Measurements from ENCODE around the gene NAA35. TPM values are rescaled to one million over a fixed set of nuclear protein-coding genes. Genes with fewer than 3 reads are reported as not detected.

The NAA35 gene
- polyA plus RNA-seq, 2 of the 4 experiments (the other 2 are of a cell fraction), result 24.9 to 42.4 TPM

GRCh38 chr9:86027767-86028166, 86.8 kb downstream of the NAA35 start:
- TF ChIP-seq ESRRA (IDR thresholded peaks at IDR 0.05; ENCODE audit: borderline replicate concordance, low read length) (no peak), CTCF (IDR thresholded peaks at IDR 0.05) (no peak), JUNB (IDR thresholded peaks at IDR 0.05) (no peak), POLR2AphosphoS2 (conservative IDR thresholded peaks at IDR 0.05; ENCODE audit: low read length) (no peak), TP53 (CRISPR knock-in tag; IDR thresholded peaks at IDR 0.05) (no peak), ZC3H11A (IDR thresholded peaks at IDR 0.05) (no peak), CBX2 (IDR thresholded peaks at IDR 0.05; ENCODE audit: borderline replicate concordance, low read depth) (no peak), RARB (CRISPR knock-in tag; IDR thresholded peaks at IDR 0.05) (no peak), HES2 (IDR thresholded peaks at IDR 0.05) (no peak), ELK1 (IDR thresholded peaks at IDR 0.05; ENCODE audit: low read depth, low read length) (no peak), NFE2L2 (conservative IDR thresholded peaks at IDR 0.05; ENCODE audit: low read length) (no peak), ZNF302 (CRISPR knock-in tag; IDR thresholded peaks at IDR 0.05) (no peak), ATOH8 (CRISPR knock-in tag; IDR thresholded peaks at IDR 0.05; ENCODE audit: low read depth) (no peak)
- POLR2A ChIA-PET, result no interaction called here
- DNase-seq (ENCODE audit: low read depth in 1 of 2, low spot score in 1 of 2) (no peak), FAIRE-seq (no peak), ATAC-seq (no peak)
- H3K4me1 ChIP-seq, result no peaks in the 10 kb centered on the region
- H3K4me3 ChIP-seq, result no peak overlapping the region
- CTCF ChIA-PET, result interaction anchor here (0.9 to 2.2 kb wide), 3 partner anchors 14 to 72 kb away, joined by 3 to 9 read pairs (median 4); partner anchors contain the start of gene GOLM1
- no peak overlapping the region for H3K27ac ChIP-seq
- no peaks in the 10 kb centered on the region for H3K9me3 ChIP-seq
- WGBS (ENCODE audit: missing lambda C conversion rate), result 87% methylated on average over 4 of the region's 4 CpGs
- no peak overlapping the region for H3K4me2 ChIP-seq

- no peaks in the 10 kb centered on the region for H3K9me3 ChIP-seq
- no peak overlapping the region for H3K4me2 ChIP-seq
- H3K27ac ChIP-seq, result no peak overlapping the region
- no peak for FAIRE-seq
- H3K4me3 ChIP-seq, result no peak overlapping the region
- peak; percentile 89 to 93 for ATAC-seq
- TF ChIP-seq SMC3 (IDR thresholded peaks at IDR 0.05) (peak; percentile 80), CTCF (IDR thresholded peaks at IDR 0.05) (peak; percentile 71), USF2 (IDR thresholded peaks at IDR 0.05) (no peak), RAD21 (conservative IDR thresholded peaks at IDR 0.05 in 1 of 2, IDR thresholded peaks at IDR 0.05 in 1 of 2) (peak; percentile 67 to 80)
- WGBS (ENCODE audit: missing lambda C conversion rate), result 64% methylated on average over 17 of the region's 17 CpGs
- DNase-seq (ENCODE audit: low read depth in 1 of 2, low spot score in 1 of 2), result peak; percentile 71 to 79
- POLR2A ChIA-PET, result no interaction called here
- CTCF ChIA-PET, result interaction anchor here (0.8 to 2.1 kb wide), 7 partner anchors 11 to 189 kb away, joined by 3 to 8 read pairs (median 4); partner anchors contain the start of gene GOLM1
- H3K4me1 ChIP-seq, result no peaks in the 10 kb centered on the region
These were observed 94.2 kb downstream of the NAA35 start for GRCh38 chr9:86034863-86035734.
